OCI-LY7 (cell line): Measurements from ENCODE around the gene FAM221B.

Source experiments
- EZH2phosphoT487 ChIP-seq: fragments of 200-600 bp; sonication (generic); IDR thresholded peaks from 2 replicates; pipeline ENCODE4 v1.6.1; 2018; ENCODE audit warnings: low read depth, borderline replicate concordance, mild to moderate bottlenecking, mixed run types, antibody characterized with exemption, low read length, moderate library complexity, mixed read lengths
- TF ChIP-seq, protein P1 (sequence below): fragments of 200-600 bp; sonication (generic); conservative IDR thresholded peaks from 2 replicates; pipeline ENCODE4 v1.5.1; 2014; ENCODE audit warnings: mild to moderate bottlenecking, antibody characterized with exemption, low read length, moderate library complexity, mixed read lengths

GRCh38 chr9:35771075-35771433 is 57.5 kb downstream of the FAM221B start:
- TF ChIP-seq, protein P1, sequence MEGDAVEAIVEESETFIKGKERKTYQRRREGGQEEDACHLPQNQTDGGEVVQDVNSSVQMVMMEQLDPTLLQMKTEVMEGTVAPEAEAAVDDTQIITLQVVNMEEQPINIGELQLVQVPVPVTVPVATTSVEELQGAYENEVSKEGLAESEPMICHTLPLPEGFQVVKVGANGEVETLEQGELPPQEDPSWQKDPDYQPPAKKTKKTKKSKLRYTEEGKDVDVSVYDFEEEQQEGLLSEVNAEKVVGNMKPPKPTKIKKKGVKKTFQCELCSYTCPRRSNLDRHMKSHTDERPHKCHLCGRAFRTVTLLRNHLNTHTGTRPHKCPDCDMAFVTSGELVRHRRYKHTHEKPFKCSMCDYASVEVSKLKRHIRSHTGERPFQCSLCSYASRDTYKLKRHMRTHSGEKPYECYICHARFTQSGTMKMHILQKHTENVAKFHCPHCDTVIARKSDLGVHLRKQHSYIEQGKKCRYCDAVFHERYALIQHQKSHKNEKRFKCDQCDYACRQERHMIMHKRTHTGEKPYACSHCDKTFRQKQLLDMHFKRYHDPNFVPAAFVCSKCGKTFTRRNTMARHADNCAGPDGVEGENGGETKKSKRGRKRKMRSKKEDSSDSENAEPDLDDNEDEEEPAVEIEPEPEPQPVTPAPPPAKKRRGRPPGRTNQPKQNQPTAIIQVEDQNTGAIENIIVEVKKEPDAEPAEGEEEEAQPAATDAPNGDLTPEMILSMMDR, result no peak
- TF ChIP-seq EZH2phosphoT487, result no peak
